Neuronal stem cell (in vitro differentiated cells): ENCODE results near the gene PLCL1.

Experiments used
- DNase-seq: peaks from one replicate; pipeline ENCODE4 v3.0.0-alpha.2; 2013; ENCODE audit warnings: low spot score
- H2AFZ ChIP-seq: one replicate; pipeline ENCODE4 v1.6.1; 2013; ENCODE audit warnings: mild to moderate bottlenecking, low read length, inconsistent platforms
- H2AK5ac ChIP-seq: 2 replicates; pipeline ENCODE4 v1.6.1; 2013; ENCODE audit warnings: low read depth, mild to moderate bottlenecking, inconsistent platforms, low read length, moderate library complexity, mixed read lengths
- H2BK120ac ChIP-seq: 2 replicates; pipeline ENCODE4 v1.6.1; 2013; ENCODE audit warnings: low read depth, mild to moderate bottlenecking, inconsistent platforms, low read length, moderate library complexity, mixed read lengths
- H2BK12ac ChIP-seq: one replicate; pipeline ENCODE4 v1.6.1; 2013; ENCODE audit warnings: low read length, inconsistent platforms
- H2BK15ac ChIP-seq: 2 replicates; pipeline ENCODE4 v1.6.1; 2013; ENCODE audit warnings: mild to moderate bottlenecking, low read length, inconsistent platforms, mixed read lengths
- H2BK5ac ChIP-seq: one replicate; pipeline ENCODE4 v1.6.1; 2013; ENCODE audit warnings: inconsistent platforms, mild to moderate bottlenecking, low read length, moderate library complexity
- H3K14ac ChIP-seq: one replicate; pipeline ENCODE4 v1.6.1; 2013; ENCODE audit warnings: low read length, inconsistent platforms
- H3K18ac ChIP-seq: 2 replicates; pipeline ENCODE4 v1.6.1; 2013; ENCODE audit warnings: low read length, inconsistent platforms
- H3K23ac ChIP-seq: 2 replicates; pipeline ENCODE4 v1.6.1; 2013; ENCODE audit warnings: low read depth, mild to moderate bottlenecking, mixed read lengths, low read length, inconsistent platforms; ENCODE audit not compliant: poor library complexity
- H3K27ac ChIP-seq: replicated peaks from 3 replicates; pipeline ENCODE4 v1.5.1; 2013; ENCODE audit warnings: low read length, inconsistent platforms
- H3K27me3 ChIP-seq, 3 experiments: 2 replicates each; pipeline ENCODE4 v1.6.1; 2013; ENCODE audit warnings: low read length in 3 of 3, mild to moderate bottlenecking in 2 of 3, inconsistent platforms in 1 of 3, low read depth in 1 of 3, mixed read lengths in 1 of 3, moderate library complexity in 1 of 3; ENCODE audit not compliant: control insufficient read depth in 3 of 3, insufficient read depth in 3 of 3
- H3K36me3 ChIP-seq, 2 donors: replicated peaks in 1 of 2; 2 replicates each; pipeline ENCODE4 v1.6.1; 2013; ENCODE audit warnings: low read length in 2 of 2; ENCODE audit not compliant: control insufficient read depth in 2 of 2, insufficient read depth in 2 of 2
- H3K4ac ChIP-seq: 2 replicates; pipeline ENCODE4 v1.6.1; 2013; ENCODE audit warnings: inconsistent platforms, mild to moderate bottlenecking, low read length, moderate library complexity
- H3K4me1 ChIP-seq, 2 donors: 1 replicate in 1 of 2; 2 replicates in 1 of 2; pipeline ENCODE4 v1.6.1; 2013; ENCODE audit warnings: low read length in 2 of 2, low read depth in 1 of 2; ENCODE audit not compliant: control insufficient read depth in 2 of 2, insufficient read depth in 1 of 2
- H3K4me2 ChIP-seq: one replicate; pipeline ENCODE4 v1.6.1; 2013; ENCODE audit warnings: mild to moderate bottlenecking, low read length, inconsistent platforms; ENCODE audit not compliant: insufficient read depth, poor library complexity, severe bottlenecking
- H3K4me3 ChIP-seq, 2 donors: 2 replicates each; pipeline ENCODE4 v1.5.1; 2013; ENCODE audit warnings: low read length in 2 of 2, mild to moderate bottlenecking in 2 of 2, inconsistent platforms in 1 of 2, moderate library complexity in 1 of 2
- H3K79me1 ChIP-seq: one replicate; pipeline ENCODE4 v1.6.1; 2013; ENCODE audit warnings: low read depth, mild to moderate bottlenecking, inconsistent platforms, low read length, moderate library complexity
- H3K9ac ChIP-seq: one replicate; pipeline ENCODE4 v1.6.1; 2013; ENCODE audit warnings: mild to moderate bottlenecking, low read depth, low read length, inconsistent platforms; ENCODE audit not compliant: poor library complexity
- H3K9me3 ChIP-seq, 2 donors: replicated peaks in 1 of 2; 2 replicates each; pipeline versions ENCODE3 to v1.6.1; 2013; ENCODE audit warnings: low read length in 2 of 2, mild to moderate bottlenecking in 2 of 2, inconsistent platforms in 1 of 2, low read depth in 1 of 2, mixed read lengths in 1 of 2, moderate library complexity in 1 of 2; ENCODE audit not compliant: control insufficient read depth in 2 of 2, insufficient read depth in 1 of 2
- H4K8ac ChIP-seq: one replicate; pipeline ENCODE4 v1.6.1; 2013; ENCODE audit warnings: low read depth, mild to moderate bottlenecking, inconsistent platforms, low read length, moderate library complexity
- H4K91ac ChIP-seq: one replicate; pipeline ENCODE4 v1.6.1; 2013; ENCODE audit warnings: low read length, low read depth, mild to moderate bottlenecking, inconsistent platforms; ENCODE audit not compliant: poor library complexity
- WGBS, 2 donors: extraction: QIAGEN DNeasy Blood & Tissue Kit; methylation state at CpG; one replicate each; pipeline ENCODE4 v1.1.7; 2013; ENCODE audit warnings: missing lambda C conversion rate in 2 of 2, mixed read lengths in 1 of 2; ENCODE audit not compliant: insufficient read length in 2 of 2, insufficient replicate concordance in 1 of 2; ENCODE audit errors: extremely low coverage in 2 of 2; 5-methylcytosine and 5-hydroxymethylcytosine counted together

PLCL1 gene

GRCh38 chr2:198186257-198186656 lies 381.9 kb downstream of the PLCL1 start:
- no peak overlapping the region for H2BK15ac ChIP-seq
- no peak overlapping the region for H3K4me2 ChIP-seq
- DNase-seq = no peak
- H3K4ac ChIP-seq = no peak overlapping the region
- no peak overlapping the region for H2BK12ac ChIP-seq
- H2BK120ac ChIP-seq = no peak overlapping the region
- H3K4me3 ChIP-seq = no peak overlapping the region
- H3K9me3 ChIP-seq = peaks cover 0 to 2% of the 10 kb centered on the region in 2 donors
- no peak overlapping the region for H3K9ac ChIP-seq
- H3K36me3 ChIP-seq = no peaks in the 10 kb centered on the region
- no peak overlapping the region for H3K14ac ChIP-seq
- H3K79me1 ChIP-seq = no peaks in the 10 kb centered on the region
- H3K18ac ChIP-seq = no peak overlapping the region
- H4K91ac ChIP-seq = no peak overlapping the region
- H3K23ac ChIP-seq = no peak overlapping the region
- no peak overlapping the region for H2AFZ ChIP-seq
- no peak overlapping the region for H4K8ac ChIP-seq
- no peak overlapping the region for H3K27ac ChIP-seq
- WGBS, 2 donors = no CpG with 5 or more reads among the region's 1 CpG
- no peak overlapping the region for H2AK5ac ChIP-seq
- no peak overlapping the region for H2BK5ac ChIP-seq
- no peaks in the 10 kb centered on the region for H3K27me3 ChIP-seq
- H3K4me1 ChIP-seq = no peaks in the 10 kb centered on the region

DNA sequence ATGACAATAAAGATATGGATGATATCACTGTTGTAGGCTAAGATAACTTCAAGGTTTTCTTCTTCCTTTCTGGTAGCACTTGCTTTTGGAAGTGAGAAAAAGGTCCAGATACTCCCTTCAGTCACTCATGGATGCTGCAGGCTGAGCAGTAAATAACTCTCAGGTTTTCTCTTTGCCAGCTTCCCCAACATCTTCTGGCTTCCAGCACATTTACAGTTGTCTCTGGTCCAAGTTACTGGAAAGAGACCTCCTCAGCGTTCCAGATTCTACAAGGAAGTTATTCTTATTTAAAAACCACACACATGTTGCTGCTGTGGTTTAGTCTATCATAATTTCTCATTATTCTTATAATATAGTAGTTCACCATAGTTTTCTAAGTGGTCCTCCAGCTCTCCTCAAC lies 383.4 kb downstream of the PLCL1 start:
- Histone ChIP-seq H3K27me3 (no peaks in the 10 kb centered on the region), H3K4ac (no peak overlapping the region), H3K4me3 (no peak overlapping the region), H2BK120ac (no peak overlapping the region), H3K9ac (no peak overlapping the region), H3K4me1 (no peaks in the 10 kb centered on the region), H3K18ac (no peak overlapping the region), H3K14ac (no peak overlapping the region), H2BK15ac (no peak overlapping the region), H4K91ac (no peak overlapping the region), H2AFZ (no peak overlapping the region), H4K8ac (no peak overlapping the region), H3K79me1 (no peaks in the 10 kb centered on the region), H2AK5ac (no peak overlapping the region), H3K4me2 (no peak overlapping the region), H3K23ac (no peak overlapping the region), H3K9me3 (peaks cover 0 to 2% of the 10 kb centered on the region in 2 donors), H2BK5ac (no peak overlapping the region), H2BK12ac (no peak overlapping the region), H3K36me3 (no peaks in the 10 kb centered on the region), H3K27ac (no peak overlapping the region)
- no peak for DNase-seq
- WGBS, 2 donors = no CpG with 5 or more reads among the region's 1 CpG

DNA sequence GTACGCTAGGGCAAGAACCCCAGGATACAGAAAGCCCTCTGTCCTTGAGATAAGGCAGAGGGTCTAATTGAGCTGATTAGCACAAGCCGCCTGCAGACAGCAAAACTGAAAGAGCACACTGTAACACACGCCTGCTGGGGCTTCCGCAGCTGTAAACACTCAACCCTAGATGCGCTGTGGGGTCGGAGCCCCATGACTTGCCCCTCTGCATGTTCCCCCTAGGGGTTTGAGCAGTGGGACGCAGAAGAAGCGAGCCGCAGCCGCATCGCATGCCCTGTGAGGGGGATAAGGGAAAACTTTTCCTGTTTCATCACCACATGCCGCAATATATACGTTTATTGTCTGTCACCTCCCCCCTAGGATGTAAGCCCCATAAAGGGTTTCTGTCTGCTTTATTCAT lies 384.6 kb downstream of the PLCL1 start:
- no peak for DNase-seq
- Histone ChIP-seq H4K91ac (no peak overlapping the region), H2BK120ac (no peak overlapping the region), H2BK15ac (no peak overlapping the region), H3K4me3 (no peak overlapping the region), H2BK12ac (no peak overlapping the region), H3K23ac (no peak overlapping the region), H3K27me3 (no peaks in the 10 kb centered on the region), H3K4me2 (no peak overlapping the region), H2AFZ (no peak overlapping the region), H3K79me1 (no peaks in the 10 kb centered on the region), H3K14ac (no peak overlapping the region), H3K4me1 (no peaks in the 10 kb centered on the region), H4K8ac (no peak overlapping the region), H2BK5ac (no peak overlapping the region), H2AK5ac (no peak overlapping the region), H3K9me3 (no peaks in the 10 kb centered on the region), H3K4ac (no peak overlapping the region), H3K9ac (no peak overlapping the region), H3K18ac (no peak overlapping the region), H3K27ac (no peak overlapping the region), H3K36me3 (no peaks in the 10 kb centered on the region)
- WGBS, 2 donors = no CpG with 5 or more reads among the region's 13 CpGs

GRCh38 chr2:198191651-198192050 lies 387.3 kb downstream of the PLCL1 start:
- no peak overlapping the region for H3K14ac ChIP-seq
- H3K9me3 ChIP-seq = no peaks in the 10 kb centered on the region
- no peak for DNase-seq
- no peaks in the 10 kb centered on the region for H3K36me3 ChIP-seq
- no peak overlapping the region for H2BK5ac ChIP-seq
- no peak overlapping the region for H4K8ac ChIP-seq
- no peak overlapping the region for H3K4me3 ChIP-seq
- no peak overlapping the region for H4K91ac ChIP-seq
- H3K27me3 ChIP-seq = no peaks in the 10 kb centered on the region
- no peak overlapping the region for H3K9ac ChIP-seq
- H2BK120ac ChIP-seq = no peak overlapping the region
- H3K4me2 ChIP-seq = no peak overlapping the region
- no peaks in the 10 kb centered on the region for H3K79me1 ChIP-seq
- H3K4ac ChIP-seq = no peak overlapping the region
- no peak overlapping the region for H2BK12ac ChIP-seq
- no peak overlapping the region for H3K23ac ChIP-seq
- WGBS, 2 donors = no CpG with 5 or more reads among the region's 1 CpG
- no peak overlapping the region for H3K27ac ChIP-seq
- no peak overlapping the region for H2AFZ ChIP-seq
- no peak overlapping the region for H3K18ac ChIP-seq
- no peak overlapping the region for H2AK5ac ChIP-seq
- no peak overlapping the region for H2BK15ac ChIP-seq
- H3K4me1 ChIP-seq = no peaks in the 10 kb centered on the region
